ENCODE results near the gene CXCR4. TPM values are rescaled to one million over a fixed set of nuclear protein-coding genes. Genes with fewer than 3 reads are reported as not detected.

CXCR4 gene
- total RNA-seq, 2 donors from 2014 or later = 26.3 to 42.2 TPM

- DNase-seq (ENCODE audit: low spot score) (no peak), ATAC-seq (ENCODE audit: insufficient number of reproducible peaks, low FRiP score, low read depth) (no peak)
- H3K9me3 ChIP-seq = no peaks in the 10 kb centered on the region
- H3K4me1 ChIP-seq (ENCODE audit: control insufficient read depth in 1 of 2, low read depth in 2 of 2) = no peaks in the 10 kb centered on the region
- peak overlapping the region; percentile 3 for H3K4me3 ChIP-seq
- H3K27me3 ChIP-seq (replicated peaks; ENCODE audit: insufficient read depth) = no peaks in the 10 kb centered on the region
- H3K27ac ChIP-seq = peak overlapping the region in 1 of 2 donors; percentile 43
- TF ChIP-seq, protein P1, sequence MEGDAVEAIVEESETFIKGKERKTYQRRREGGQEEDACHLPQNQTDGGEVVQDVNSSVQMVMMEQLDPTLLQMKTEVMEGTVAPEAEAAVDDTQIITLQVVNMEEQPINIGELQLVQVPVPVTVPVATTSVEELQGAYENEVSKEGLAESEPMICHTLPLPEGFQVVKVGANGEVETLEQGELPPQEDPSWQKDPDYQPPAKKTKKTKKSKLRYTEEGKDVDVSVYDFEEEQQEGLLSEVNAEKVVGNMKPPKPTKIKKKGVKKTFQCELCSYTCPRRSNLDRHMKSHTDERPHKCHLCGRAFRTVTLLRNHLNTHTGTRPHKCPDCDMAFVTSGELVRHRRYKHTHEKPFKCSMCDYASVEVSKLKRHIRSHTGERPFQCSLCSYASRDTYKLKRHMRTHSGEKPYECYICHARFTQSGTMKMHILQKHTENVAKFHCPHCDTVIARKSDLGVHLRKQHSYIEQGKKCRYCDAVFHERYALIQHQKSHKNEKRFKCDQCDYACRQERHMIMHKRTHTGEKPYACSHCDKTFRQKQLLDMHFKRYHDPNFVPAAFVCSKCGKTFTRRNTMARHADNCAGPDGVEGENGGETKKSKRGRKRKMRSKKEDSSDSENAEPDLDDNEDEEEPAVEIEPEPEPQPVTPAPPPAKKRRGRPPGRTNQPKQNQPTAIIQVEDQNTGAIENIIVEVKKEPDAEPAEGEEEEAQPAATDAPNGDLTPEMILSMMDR (IDR thresholded peaks at IDR 0.05) = no peak
- H3K36me3 ChIP-seq = no peaks in the 10 kb centered on the region
Measured at GRCh38 chr2:136135462-136135861, 17.5 kb upstream of the CXCR4 start.

DNA sequence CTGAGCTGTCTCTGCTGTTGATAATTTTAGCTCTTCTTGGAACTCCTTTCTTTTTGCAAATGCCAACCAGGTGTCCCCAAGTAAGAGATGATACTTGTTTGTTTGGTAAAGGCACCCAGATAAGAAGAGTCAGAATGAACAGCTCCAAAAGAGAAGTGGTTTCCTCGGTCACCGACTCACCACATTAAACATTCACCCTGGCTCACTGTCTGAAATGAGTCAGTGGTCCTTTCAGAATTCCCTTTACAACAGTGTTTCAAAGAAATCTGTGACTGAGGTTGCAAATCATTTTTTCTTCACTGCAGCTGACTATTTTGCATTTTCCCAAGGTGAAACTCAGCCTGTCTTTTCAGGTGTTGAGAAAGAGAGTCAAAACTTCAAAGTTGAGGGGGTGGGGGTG, 16.2 kb upstream of the CXCR4 start:
- ATAC-seq (ENCODE audit: insufficient number of reproducible peaks, low FRiP score, low read depth) (no peak), DNase-seq (ENCODE audit: low spot score) (no peak)
- Histone ChIP-seq H3K27me3 (replicated peaks; ENCODE audit: insufficient read depth) (no peaks in the 10 kb centered on the region), H3K4me3 (no peak overlapping the region), H3K36me3 (no peaks in the 10 kb centered on the region), H3K9me3 (no peaks in the 10 kb centered on the region), H3K27ac (no peak overlapping the region), H3K4me1 (ENCODE audit: control insufficient read depth in 1 of 2, low read depth in 2 of 2) (no peaks in the 10 kb centered on the region)
- TF ChIP-seq, protein P1 (IDR thresholded peaks at IDR 0.05) = no peak

DNA sequence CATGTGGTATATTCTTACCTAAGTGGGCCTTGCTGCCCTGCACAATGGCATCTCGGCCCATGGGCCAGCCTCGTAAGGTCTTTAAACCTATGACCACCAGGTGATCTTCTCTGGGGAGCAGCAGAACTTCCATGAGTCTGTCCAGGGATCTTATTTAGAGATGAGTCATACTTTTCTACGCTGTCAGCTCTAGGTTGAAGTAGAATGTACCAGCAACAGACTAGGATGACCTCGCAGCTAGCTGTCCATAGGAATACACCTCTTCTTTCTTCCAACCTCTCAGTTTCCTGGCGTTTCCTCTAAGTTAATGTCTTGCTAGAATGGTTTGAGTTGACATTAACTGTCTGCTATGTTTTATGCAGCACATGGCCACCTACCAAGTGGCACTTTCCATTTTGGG, 15.6 kb upstream of the CXCR4 start:
- Histone ChIP-seq H3K27me3 (replicated peaks; ENCODE audit: insufficient read depth) (no peaks in the 10 kb centered on the region), H3K4me3 (no peak overlapping the region), H3K27ac (no peak overlapping the region), H3K36me3 (no peaks in the 10 kb centered on the region), H3K9me3 (no peaks in the 10 kb centered on the region), H3K4me1 (ENCODE audit: control insufficient read depth in 1 of 2, low read depth in 2 of 2) (no peaks in the 10 kb centered on the region)
- DNase-seq (ENCODE audit: low spot score) = no peak
- TF ChIP-seq, protein P1 (IDR thresholded peaks at IDR 0.05) = no peak
- ATAC-seq (ENCODE audit: insufficient number of reproducible peaks, low FRiP score, low read depth) = no peak

- no peaks in the 10 kb centered on the region for H3K36me3 ChIP-seq
- ATAC-seq (ENCODE audit: insufficient number of reproducible peaks, low FRiP score, low read depth) = no peak
- H3K27me3 ChIP-seq (replicated peaks; ENCODE audit: insufficient read depth) = no peaks in the 10 kb centered on the region
- no peaks in the 10 kb centered on the region for H3K4me1 ChIP-seq (ENCODE audit: control insufficient read depth in 1 of 2, low read depth in 2 of 2)
- H3K27ac ChIP-seq = no peak overlapping the region
- H3K4me3 ChIP-seq = no peak overlapping the region
- no peak for DNase-seq (ENCODE audit: low spot score)
- TF ChIP-seq, protein P1 (IDR thresholded peaks at IDR 0.05) = no peak
- no peaks in the 10 kb centered on the region for H3K9me3 ChIP-seq
Measured at GRCh38 chr2:136133176-136133575, 15.2 kb upstream of the CXCR4 start.

DNA sequence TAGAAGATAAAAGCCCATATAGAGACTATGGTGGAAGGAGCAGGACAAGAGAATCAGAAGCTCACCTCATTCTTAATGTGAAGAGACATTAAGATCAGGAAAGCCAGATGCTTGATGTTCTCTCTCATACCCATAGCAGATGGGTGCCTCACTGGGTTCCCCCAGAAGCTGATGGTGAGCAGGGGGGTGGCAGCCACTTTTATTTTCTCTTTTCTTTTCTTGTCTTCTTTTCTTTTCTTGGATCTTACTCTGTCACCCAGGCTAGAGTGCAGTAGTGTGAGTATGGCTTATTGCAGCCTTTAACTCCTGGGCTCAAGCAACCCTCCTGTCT, 14.8 kb upstream of the CXCR4 start:
- TF ChIP-seq, protein P1 (IDR thresholded peaks at IDR 0.05) = no peak
- DNase-seq (ENCODE audit: low spot score) = no peak
- Histone ChIP-seq H3K27ac (no peak overlapping the region), H3K27me3 (replicated peaks; ENCODE audit: insufficient read depth) (no peaks in the 10 kb centered on the region), H3K9me3 (no peaks in the 10 kb centered on the region), H3K4me3 (no peak overlapping the region), H3K36me3 (no peaks in the 10 kb centered on the region), H3K4me1 (ENCODE audit: control insufficient read depth in 1 of 2, low read depth in 2 of 2) (no peaks in the 10 kb centered on the region)
- ATAC-seq (ENCODE audit: insufficient number of reproducible peaks, low FRiP score, low read depth) = no peak

Measured in thoracic aorta (tissue), 2 donors.